Endothelial cell of coronary artery (primary cell): ENCODE results near the gene UNC93A. TPM values are rescaled to one million over a fixed set of nuclear protein-coding genes. Genes with fewer than 3 reads are reported as not detected.

Experiments used
- total RNA-seq: library from RNA; depleted of rRNA; stranded (reverse); fragments of >200 nt; gene quantifications from 2 replicates; pipeline ENCODE4 v1.2.3, GENCODE V29; 2014

Gene UNC93A
- not detected in 2 replicates for total RNA-seq

DNA sequence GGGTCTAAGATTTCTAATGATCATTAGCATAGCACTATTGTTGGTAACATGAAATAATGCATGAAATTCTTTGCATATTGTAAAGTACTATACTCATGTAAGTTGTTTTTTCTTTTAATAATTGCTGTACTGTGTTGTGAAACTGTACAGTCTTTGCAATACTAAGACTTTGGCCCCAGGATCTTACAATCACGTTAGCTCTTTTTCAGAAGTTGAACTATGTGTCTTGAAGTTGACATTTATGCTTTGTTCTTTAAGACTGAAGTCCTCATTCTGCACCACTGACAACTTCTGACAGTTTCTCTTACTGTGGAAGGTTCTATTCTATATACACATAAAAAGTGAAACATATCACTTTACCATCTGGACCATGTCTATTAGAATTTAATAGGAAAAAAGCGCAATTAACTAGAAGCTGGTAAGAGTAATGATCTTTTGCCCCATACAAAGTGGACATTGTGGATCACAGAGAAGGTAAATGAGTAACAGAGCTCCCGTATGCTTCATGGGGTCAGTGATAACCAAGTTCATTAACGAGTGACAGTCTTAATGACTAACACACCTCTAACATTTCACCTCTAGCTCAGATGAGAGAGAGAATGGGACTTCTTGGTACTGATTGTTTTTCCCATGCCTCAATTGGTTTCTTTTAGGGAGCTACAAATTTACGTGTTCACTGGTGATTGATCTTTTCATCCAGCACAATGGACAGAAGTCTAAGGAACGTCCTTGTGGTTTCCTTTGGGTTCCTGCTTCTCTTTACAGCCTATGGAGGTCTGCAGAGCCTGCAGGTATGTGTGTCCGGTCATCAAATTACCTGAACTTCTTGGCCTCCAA is at the start of gene UNC93A:
Gene UNC93A (plus strand): TSS at position 530 of the 837 bp plus-strand sequence. CDS start 175 bp downstream, at position 705.

Other genes with a start within 250 kb of the UNC93A start
- gene CCR6, start 168.2 kb upstream of the UNC93A start, total RNA-seq = not detected in 2 replicates
- gene GPR31, start 133.3 kb upstream of the UNC93A start, total RNA-seq = not detected in 2 replicates
- gene TTLL2, start 33.8 kb downstream of the UNC93A start, total RNA-seq = not detected in 2 replicates